Measurements from ENCODE around the gene TRIP12. TPM values are rescaled to one million over a fixed set of nuclear protein-coding genes. Genes with fewer than 3 reads are reported as not detected.
"Not testable (repeated sequence)": the region's sequence is repeated elsewhere in the genome, so short reads cannot be mapped to it uniquely, and the experiment has no call there.

TRIP12 gene
- total RNA-seq, 1 donor from 2014 or later = 164 TPM

DNA sequence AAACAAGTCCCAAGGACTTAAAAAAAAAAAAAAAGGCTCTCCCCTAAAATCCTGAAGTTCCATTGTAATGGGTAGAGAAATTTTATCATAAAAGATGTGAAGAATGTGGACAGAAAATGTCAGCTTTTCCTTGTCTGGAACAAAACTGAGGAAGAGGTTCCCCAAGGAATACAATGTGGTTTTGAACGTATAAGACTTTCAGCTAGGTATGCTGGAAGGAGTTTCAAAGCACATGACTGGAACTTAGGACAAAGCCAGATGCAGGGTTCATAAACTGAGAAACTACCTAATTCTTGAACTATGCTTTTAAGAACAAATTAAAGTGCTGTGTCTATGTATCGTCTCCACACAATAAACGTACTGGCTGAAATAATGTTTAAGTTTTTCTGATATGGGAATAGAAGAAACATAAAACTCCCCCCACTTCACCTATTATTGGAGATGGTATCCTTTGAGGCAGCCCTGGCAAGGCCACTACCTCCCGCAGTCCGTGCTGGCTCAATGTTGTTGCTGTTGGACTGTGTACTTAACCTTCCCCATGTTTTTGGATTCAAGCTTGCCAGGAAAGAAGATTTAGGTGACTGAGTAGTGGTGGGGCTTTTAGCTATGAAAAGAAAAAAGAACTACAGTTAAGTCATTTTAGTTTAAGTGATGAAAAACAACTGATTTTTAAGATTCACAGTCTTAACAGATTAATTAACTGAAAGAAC, 123.2 kb downstream of the TRIP12 start:
- DNase-seq = no peak
- peak; percentile 76 for ATAC-seq (ENCODE audit: poor library complexity)
- intact Hi-C loops (cut with DNase I) = no loop called here

DNA sequence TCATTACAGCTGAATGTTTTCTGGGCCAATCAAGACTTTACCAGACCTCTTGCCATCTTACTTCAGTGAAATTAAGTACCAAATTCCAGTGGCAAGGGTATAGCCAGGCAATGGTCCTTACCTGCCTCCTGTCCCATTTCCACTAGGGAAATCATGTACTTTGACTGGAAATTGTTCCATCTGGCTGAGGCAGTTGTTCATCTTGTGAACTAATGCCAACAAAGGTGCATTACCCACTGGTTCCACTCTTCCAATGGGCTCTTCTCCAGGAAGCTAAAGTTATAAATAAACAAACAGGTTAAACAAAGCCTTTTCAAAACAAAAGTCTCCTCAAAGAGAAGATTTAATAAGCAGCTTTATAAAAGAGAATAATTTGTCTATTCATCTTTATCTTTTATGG, 126.8 kb downstream of the TRIP12 start:
- DNase-seq (no peak), ATAC-seq (ENCODE audit: poor library complexity) (no peak)
- intact Hi-C loops (cut with DNase I) = no loop called here

DNA sequence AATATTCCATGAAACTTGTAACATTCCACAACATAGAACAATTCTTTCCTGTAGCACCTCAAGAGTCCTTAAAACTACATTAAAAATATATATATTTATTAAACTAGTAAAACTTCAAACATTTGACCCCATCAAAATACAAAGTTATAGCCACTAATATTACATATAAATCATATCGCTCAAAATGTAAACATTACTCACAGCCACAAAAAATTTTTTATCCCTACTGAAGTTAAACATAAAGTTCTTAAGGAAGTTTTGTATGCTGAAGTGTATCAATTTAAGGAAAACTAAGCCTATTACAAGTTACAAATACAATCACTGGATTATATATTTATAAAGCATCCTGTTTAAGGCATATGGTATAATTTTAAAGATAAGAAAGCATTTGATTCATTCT, 127.2 kb downstream of the TRIP12 start:
- intact Hi-C loops (cut with DNase I) = no loop called here
- ATAC-seq (ENCODE audit: poor library complexity) (no peak), DNase-seq (no peak)

DNA sequence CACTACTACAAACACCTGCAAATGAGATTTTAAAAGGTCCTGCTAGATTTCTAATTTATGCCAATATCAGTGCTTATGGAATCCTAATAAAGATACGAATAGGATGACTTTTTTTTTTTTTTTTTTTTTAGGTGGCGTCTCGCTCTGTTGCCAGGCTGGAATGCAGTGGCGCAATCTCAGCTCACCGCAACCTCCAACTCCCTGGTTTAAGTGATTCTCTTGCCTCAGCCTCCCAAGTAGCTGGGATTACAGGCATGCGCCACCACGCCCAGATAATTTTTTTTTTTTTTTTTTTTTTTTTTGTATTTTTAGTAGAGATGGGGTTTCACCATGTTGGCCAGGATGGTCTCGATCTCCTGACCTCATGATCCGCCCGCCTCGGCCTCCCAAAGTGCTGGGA, 135.5 kb downstream of the TRIP12 start:
- intact Hi-C loops (cut with DNase I); ATAC-seq (ENCODE audit: poor library complexity); DNase-seq: not testable (repeated sequence)

DNA sequence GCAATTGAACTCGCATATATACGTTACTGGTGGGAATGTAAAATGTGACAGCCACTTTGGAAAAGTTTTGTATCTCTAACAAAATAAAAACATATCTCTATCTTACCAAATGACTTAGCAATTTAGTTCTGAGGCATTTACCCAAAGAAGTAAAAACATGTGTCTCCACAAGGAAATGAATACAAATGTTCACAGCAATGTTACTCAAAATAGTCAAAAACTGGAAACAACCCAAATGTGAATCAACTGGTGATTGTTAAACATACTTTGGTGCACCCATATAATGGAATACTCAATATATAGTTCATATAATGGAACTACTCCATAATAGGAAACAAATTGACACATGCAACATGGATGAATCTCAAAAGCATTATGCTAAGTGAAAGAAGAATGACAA, 137.0 kb downstream of the TRIP12 start:
- DNase-seq = no peak

DNA sequence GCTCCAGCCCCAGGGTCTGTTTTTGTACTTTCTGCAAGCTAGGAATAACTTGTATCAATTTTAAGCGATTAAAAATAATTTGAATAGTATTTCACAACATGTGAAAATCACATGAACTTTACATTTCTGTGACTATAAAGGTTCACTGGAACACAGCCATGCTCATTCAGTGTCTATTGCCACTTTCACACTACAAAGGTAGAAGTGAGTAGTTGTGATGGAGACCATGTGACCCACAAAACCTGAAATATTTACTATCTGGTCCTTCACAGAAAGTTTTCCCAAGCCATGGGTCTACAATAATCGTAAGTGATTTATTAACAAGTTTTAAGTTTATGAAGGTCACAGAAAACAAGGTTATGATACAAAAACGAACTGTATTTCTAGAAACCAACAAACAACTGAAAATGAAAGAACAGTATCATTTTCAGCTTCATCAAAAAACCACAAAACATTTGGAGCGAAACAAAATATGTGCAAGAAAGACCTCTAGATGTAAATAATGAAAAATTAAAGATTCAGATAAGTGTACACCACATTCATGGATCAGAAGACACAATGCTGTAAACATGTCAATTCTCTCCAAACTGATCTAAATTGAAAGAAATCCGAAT, 138.6 kb downstream of the TRIP12 start:
- intact Hi-C loops (cut with DNase I) = no loop called here
- DNase-seq (no peak), ATAC-seq (ENCODE audit: poor library complexity) (no peak)

More for the DNA sequence above, 137.0 kb downstream of the TRIP12 start:
- no peak for ATAC-seq (ENCODE audit: poor library complexity)
- intact Hi-C loops (cut with DNase I) = no loop called here

DNA sequence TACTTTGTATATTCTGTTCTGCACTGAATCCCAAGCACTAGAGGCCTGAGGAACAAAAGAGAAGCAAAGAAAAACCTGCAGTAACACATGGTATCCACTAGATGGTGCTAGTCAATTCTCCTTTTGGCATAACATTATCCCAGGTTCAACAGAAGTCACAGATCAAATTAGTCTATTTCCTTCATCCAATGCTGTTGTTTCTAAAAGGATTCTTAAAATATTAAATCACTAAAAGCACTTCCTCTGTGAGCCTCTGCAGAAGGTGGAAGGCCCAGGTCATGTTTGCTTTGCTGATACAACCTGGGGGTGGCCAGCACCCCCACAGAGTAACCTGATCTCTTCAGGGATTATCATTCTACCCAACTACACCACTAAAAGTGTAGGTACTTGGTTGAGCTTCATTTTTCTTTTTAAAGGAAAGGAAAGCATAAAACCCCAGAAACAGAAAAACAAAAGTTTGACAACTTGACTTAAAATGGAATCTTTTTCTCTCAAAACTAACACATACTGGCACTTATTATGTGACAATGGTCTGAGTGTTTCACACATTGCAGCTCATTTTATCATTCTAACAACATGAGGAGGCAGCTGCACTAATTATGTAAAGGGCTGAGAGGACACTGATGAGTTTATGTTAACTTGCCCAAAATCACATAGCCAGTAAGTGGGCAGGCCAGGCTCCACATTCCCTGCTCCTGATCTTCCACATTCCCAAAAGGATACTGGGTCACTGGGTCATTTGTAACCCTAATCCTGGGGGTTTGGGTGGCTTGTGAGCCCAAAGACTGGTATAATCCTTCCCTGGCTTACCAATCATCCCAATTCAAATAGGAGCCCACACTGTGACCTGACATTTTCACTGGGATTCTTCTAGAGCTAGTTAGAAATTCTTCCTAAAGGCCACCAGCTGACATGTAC, 140.7 kb downstream of the TRIP12 start:
- DNase-seq (no peak), ATAC-seq (ENCODE audit: poor library complexity) (peak; percentile 83)
- intact Hi-C loops (cut with DNase I) = no loop called here

DNA sequence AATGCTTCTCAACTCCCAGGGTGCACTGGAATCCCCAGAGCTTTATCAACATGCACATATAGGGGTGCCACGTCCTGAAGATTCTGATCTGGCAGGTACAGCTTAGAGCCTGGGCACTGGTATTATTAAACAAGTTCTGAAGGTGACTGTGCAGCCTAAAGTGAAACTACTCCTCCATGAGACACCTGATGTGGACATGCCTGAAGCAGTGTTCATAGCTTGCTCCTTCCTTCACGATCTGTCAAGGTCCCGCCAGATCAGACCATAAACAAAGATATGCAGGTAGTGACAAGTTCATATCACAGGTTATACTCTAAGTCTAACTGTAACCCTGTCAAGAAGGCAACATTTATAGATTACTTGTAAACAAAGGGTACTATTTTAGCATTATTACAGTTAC, 142.2 kb downstream of the TRIP12 start:
- intact Hi-C loops (cut with DNase I) = no loop called here
- ATAC-seq (ENCODE audit: poor library complexity) (no peak), DNase-seq (no peak)

DNA sequence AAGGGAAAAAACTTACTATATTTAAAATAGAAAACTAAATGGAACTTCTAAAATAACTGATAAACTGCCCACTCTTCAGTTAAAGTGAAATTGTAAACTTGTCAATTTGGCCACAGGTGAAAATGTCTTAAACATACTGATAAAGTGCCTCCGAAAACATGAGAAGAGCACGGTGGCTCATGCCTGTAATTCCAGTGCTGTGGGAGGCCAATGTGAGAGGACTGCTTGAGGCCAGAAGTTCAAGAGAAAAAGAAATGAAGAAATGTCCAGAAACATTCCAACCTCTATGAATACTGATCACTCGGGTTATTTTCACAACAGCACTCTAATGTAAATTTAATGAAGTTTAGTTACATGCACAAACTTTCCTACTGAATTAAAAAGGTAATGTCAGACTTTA, 144.1 kb downstream of the TRIP12 start:
- ATAC-seq (ENCODE audit: poor library complexity) = no peak
- intact Hi-C loops (cut with DNase I) = no loop called here

DNA sequence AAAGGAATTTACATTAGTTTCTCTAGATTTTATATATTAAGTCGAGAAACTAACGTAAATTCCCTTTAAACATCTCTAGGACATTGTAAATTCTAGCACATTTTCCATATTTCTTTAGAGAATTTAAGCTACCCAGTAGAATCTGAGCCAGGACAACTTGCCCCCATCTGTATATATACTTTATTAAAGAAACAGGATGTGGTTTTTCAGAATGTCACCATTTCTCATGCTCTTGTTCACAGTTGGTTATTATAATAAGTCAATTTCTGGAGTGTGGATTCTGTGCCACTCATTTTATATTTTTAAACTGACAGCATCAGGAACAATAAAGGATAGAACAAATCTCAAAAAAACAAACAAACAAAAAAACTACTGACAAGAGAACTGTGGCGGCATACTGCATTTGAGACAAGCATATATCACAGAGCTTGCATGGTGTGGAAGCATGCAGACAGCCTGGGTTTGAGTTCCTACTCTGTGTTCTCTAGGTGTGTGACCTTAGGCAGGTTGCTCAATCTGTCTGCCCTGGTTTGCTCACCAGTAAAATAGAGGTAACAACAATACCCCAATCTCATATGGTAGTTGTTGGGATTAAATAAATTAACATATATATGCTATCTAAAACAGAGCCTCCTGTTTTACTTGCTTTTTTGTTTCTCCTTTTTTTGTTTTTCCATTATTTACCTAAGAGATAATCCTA, 146.0 kb downstream of the TRIP12 start:
- ATAC-seq (ENCODE audit: poor library complexity) (no peak), DNase-seq (no peak)
- intact Hi-C loops (cut with DNase I) = no loop called here

More for the DNA sequence above, 144.1 kb downstream of the TRIP12 start:
- no peak for DNase-seq

DNA sequence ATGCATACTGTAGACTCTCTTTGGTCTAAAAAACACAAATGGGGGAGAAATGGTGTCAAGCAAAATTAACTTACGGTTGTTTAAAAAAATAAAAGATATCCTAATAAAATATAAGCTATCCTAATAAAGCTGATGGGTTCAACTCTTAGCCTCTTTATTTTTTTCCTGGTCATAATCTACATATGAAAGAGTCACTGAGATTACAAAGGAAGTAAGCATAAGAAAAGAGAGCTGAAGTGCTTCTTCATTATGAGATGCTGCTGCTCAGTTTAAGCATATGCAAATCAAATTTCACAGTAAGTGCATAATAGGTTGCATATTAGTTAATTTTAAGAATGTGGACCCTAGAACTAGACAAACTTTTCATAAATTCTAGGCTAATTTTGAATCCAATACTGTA, 147.6 kb downstream of the TRIP12 start:
- DNase-seq (no peak), ATAC-seq (ENCODE audit: poor library complexity) (no peak)
- intact Hi-C loops (cut with DNase I) = no loop called here

DNA sequence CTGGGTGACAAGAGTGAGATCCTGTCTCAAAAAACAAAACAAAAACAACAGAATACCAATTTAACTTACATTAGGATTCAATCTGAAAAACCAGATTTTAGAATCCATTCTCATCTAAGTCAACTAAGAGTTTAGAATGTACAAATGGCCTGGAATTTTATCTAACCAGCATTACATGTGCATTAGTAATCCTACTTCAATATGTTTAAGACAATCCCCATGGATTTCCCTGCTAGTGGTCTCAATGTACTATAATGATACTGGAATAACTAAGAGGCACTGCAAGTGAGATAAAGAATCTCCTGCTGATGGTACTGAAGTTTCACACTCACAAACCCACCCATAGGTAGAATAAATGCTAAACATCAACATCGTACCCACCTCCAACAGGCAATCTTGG, 153.6 kb downstream of the TRIP12 start:
- ATAC-seq (ENCODE audit: poor library complexity) = no peak
- intact Hi-C loops (cut with DNase I) = no loop called here
- DNase-seq = no peak

DNA sequence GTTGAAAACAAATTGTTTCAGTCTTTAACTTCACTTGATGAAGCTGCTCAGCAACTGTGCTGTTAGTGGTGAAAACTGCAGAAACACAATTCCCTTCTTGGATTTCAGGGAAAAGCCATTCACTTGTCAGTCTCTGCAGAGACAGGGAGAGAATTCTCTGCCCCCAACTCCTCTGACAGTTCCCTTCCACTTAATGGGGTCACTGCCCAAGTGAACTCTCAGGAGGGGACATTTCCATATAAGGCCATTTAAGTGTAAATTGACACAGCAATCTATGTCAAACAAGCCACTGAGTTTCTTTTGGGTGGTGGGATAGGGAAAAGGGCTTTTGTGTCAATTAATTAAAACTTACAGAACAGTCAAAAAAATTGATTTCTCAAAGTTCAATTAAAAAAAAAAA, 156.1 kb downstream of the TRIP12 start:
- ATAC-seq (ENCODE audit: poor library complexity) (no peak), DNase-seq (no peak)
- intact Hi-C loops (cut with DNase I) = no loop called here

DNA sequence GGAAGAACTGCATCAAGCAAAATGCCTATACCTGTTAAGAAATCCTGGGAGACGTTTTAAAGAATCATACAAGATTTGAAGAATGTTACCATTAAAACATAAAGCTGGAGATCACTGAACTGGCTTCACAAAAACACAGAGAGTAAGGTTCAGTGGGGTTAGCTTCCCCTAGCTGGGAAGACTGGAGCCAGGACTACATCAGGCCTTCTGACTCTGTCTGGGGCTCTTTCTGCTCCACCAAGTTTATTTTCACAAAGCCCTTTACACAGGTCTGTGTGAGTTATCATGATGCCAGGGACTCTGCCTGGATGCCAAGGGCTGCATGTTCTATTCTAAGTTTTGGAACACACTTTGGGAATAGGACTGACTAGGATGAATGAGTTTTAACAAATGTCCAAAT, 160.1 kb downstream of the TRIP12 start:
- intact Hi-C loops (cut with DNase I) = no loop called here
- ATAC-seq (ENCODE audit: poor library complexity) (no peak), DNase-seq (no peak)

DNA sequence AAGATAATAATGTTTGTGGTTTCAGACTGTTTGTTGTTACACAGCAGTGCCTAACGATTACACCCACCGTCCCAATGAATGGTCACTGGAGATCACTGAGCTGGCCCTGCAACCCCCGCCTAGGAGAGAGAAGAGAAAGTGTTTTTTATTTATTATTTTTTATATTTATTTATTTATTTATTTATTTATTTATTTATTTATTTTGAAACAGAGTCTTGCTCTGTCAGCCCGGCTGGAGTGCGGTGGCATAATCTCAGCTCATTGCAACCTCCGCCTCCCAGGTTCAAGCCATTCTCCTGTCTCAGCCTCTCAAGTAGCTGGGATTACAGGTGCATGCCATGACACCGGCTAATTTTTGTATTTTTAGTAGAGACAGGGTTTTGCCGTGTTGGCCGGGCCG, 164.3 kb downstream of the TRIP12 start:
- ATAC-seq (ENCODE audit: poor library complexity); intact Hi-C loops (cut with DNase I); DNase-seq: not testable (repeated sequence)

DNA sequence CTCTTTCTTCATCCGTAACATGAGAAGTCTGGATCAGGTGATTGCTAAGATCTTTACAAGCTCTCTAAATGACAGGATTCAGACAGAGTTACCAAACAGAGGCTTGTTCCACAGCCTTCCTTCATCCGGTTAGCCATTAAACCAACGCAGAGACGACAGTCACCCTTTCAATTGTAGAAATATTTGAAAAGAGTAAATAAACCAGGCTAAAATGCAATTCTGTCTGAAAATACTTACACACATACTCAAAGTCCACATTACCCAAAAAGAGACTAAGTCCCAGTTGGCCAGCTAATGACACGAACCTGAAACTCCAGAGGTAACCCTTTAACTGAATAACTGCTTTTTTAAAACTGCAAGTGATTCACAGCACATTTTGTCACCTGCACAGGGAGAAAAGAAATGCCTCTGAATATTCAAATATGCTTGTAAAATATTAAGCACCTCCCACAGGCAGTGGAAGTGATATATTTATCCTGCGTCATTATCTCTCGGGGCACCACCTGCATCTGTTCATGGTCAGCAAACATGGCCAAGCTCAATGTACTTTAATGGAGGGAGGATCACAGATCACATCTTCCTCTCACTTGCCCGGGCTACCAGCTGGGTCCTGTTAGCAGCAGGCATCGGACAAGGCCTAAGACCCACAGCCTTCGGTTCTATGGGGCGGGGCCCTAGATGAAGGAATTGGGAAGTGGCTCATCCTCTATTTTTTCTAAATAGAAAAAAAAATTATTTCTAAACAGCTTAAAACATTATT, 168.7 kb downstream of the TRIP12 start:
- no peak for DNase-seq
- no peak for ATAC-seq (ENCODE audit: poor library complexity)
- intact Hi-C loops (cut with DNase I) = no loop called here

DNA sequence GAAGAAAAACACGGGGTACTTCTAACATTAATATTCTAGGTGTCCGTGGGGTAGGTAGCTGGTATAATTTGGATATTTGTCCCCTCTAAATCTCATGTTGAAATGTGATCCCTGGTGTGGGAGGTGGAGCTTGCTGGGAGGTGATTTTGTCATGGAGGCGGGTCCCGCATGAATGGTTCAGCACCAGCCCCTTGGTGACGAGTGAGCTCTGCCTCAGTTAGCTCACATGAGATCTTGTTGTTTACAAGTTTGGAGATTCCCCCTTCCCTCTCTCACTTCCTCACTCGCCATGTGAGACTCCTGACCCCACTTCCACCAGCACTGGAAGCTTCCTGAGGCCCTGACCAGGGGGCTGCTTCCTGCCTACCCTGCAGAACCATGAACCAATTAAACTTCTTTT, 172.0 kb downstream of the TRIP12 start:
- ATAC-seq (ENCODE audit: poor library complexity) (no peak), DNase-seq (no peak)
- intact Hi-C loops (cut with DNase I) = no loop called here

DNA sequence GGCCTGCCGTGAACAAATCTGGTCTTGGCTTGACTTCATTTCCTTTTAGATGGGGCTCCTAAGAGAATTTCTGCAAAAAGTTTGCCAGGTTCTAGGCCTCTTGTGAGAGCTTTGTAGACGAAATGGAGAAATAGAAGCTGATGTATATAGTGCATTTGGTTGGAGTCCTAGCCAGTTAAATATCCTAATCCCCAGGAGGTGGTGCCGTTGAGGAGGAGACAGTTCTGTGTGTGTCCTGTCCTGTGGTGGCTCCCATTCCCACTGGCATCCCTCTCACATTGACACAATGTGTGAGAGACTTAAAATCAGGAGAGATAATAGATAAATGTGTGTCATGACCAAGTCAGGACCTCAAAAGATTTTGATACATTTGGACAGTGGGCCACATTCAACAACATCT, 172.9 kb downstream of the TRIP12 start:
- no peak for DNase-seq
- intact Hi-C loops (cut with DNase I) = no loop called here
- ATAC-seq (ENCODE audit: poor library complexity) = no peak
